Activated T-helper 2 cell treated with anti-CD3 and anti-CD28 coated beads, Interferon-gamma antibody, Interleukin-2, Interleukin-4, amounts not matched to agents 10 μg/mL and 5 μg/mL and 100 μg/mL, durations not matched to agents 14 hours and 24 hours and 36 hours (primary cell): Measurements from ENCODE around the gene HEYL. TPM values are rescaled to one million over a fixed set of nuclear protein-coding genes. Genes with fewer than 3 reads are reported as not detected.
A peak's percentile ranks its signal among the peaks of the same experiment; 100 is the strongest.
"Not testable (repeated sequence)": the region's sequence is repeated elsewhere in the genome, so short reads cannot be mapped to it uniquely, and the experiment has no call there.

Experiments
- DNase-seq: peaks from one replicate; pipeline ENCODE4 v3.0.0; 2021; ENCODE audit warnings: low spot score
- H3K27ac Mint-ChIP-seq: one replicate; pipeline ENCODE4 v1.8.0; 2021; ENCODE audit warnings: mixed read lengths
- H3K27me3 Mint-ChIP-seq: one replicate; pipeline ENCODE4 v1.8.0; 2021; ENCODE audit warnings: low read depth, mixed read lengths
- H3K36me3 Mint-ChIP-seq: one replicate; pipeline ENCODE4 v1.8.0; 2021; ENCODE audit warnings: low read depth, mixed read lengths
- H3K4me1 Mint-ChIP-seq: one replicate; pipeline ENCODE4 v1.8.0; 2021; ENCODE audit warnings: low read depth, mixed read lengths
- H3K4me3 Mint-ChIP-seq: one replicate; pipeline ENCODE4 v1.8.0; 2021; ENCODE audit warnings: low read depth, mild to moderate bottlenecking, moderate library complexity, mixed read lengths
- H3K9me3 Mint-ChIP-seq: one replicate; pipeline ENCODE4 v1.8.0; 2021; ENCODE audit warnings: mixed read lengths
- intact Hi-C: fragments of 100-400 bp; cut with micrococcal nuclease; formaldehyde crosslinking; loops from one replicate; pipeline ENCODE4 v1.15.1; 2023
- total RNA-seq: library from RNA; stranded (reverse); gene quantifications from 2 replicates; pipeline ENCODE4 v1.2.3, GENCODE V29; 2022

HEYL gene
- total RNA-seq, 1 donor from 2014 or later, result 0.73 TPM

- Mint-ChIP-seq H3K4me1 (peaks cover 7% of the 10 kb centered on the region), H3K27ac (no peak overlapping the region), H3K36me3 (no peaks in the 10 kb centered on the region), H3K27me3 (no peaks in the 10 kb centered on the region), H3K4me3 (no peak overlapping the region), H3K9me3 (no peaks in the 10 kb centered on the region)
- intact Hi-C loops, result loop anchor here (10.0 kb wide), 1 partner anchor 185 kb away; no protein-coding TSS in a partner anchor
- DNase-seq, result peak; percentile 75
These were observed 29.7 kb downstream of the HEYL start for GRCh38 chr1:39609618-39610331.

GRCh38 chr1:39608921-39609320 is 30.5 kb downstream of the HEYL start:
- intact Hi-C loops, result loop anchor here (10.0 kb wide), 1 partner anchor 186 kb away; no protein-coding TSS in a partner anchor
- Mint-ChIP-seq H3K36me3 (no peaks in the 10 kb centered on the region), H3K4me3 (no peak overlapping the region), H3K27ac (no peak overlapping the region), H3K27me3 (peaks cover 2% of the 10 kb centered on the region), H3K4me1 (peaks cover 7% of the 10 kb centered on the region), H3K9me3 (no peaks in the 10 kb centered on the region)
- no peak for DNase-seq

- H3K27ac Mint-ChIP-seq, H3K36me3 Mint-ChIP-seq, H3K4me1 Mint-ChIP-seq, H3K9me3 Mint-ChIP-seq, DNase-seq, H3K27me3 Mint-ChIP-seq, H3K4me3 Mint-ChIP-seq: not testable (repeated sequence)
- intact Hi-C loops, result loop anchor here (10.0 kb wide), 1 partner anchor 191 kb away; no protein-coding TSS in a partner anchor
These were observed 35.8 kb downstream of the HEYL start for GRCh38 chr1:39603677-39604076.

GRCh38 chr1:39601667-39602255 is 37.7 kb downstream of the HEYL start:
- not testable (repeated sequence) for H3K36me3 Mint-ChIP-seq, H3K4me1 Mint-ChIP-seq, H3K27ac Mint-ChIP-seq, H3K9me3 Mint-ChIP-seq, H3K4me3 Mint-ChIP-seq, H3K27me3 Mint-ChIP-seq, DNase-seq
- intact Hi-C loops, result loop anchor here (10.0 kb wide), 1 partner anchor 193 kb away; no protein-coding TSS in a partner anchor

GRCh38 chr1:39596163-39596562 is 43.3 kb downstream of the HEYL start:
- Mint-ChIP-seq H3K36me3 (no peaks in the 10 kb centered on the region), H3K9me3 (no peaks in the 10 kb centered on the region), H3K4me3 (no peak overlapping the region), H3K4me1 (peaks cover 6% of the 10 kb centered on the region), H3K27me3 (peaks cover 5% of the 10 kb centered on the region), H3K27ac (no peak overlapping the region)
- DNase-seq, result no peak
- intact Hi-C loops, result no loop called here

- peaks cover 5% of the 10 kb centered on the region for H3K27me3 Mint-ChIP-seq
- H3K27ac Mint-ChIP-seq, result no peak overlapping the region
- peaks cover 5% of the 10 kb centered on the region for H3K4me1 Mint-ChIP-seq
- no peaks in the 10 kb centered on the region for H3K9me3 Mint-ChIP-seq
- H3K4me3 Mint-ChIP-seq, result no peak overlapping the region
- no peak for DNase-seq
- intact Hi-C loops, result no loop called here
- no peaks in the 10 kb centered on the region for H3K36me3 Mint-ChIP-seq
These were observed 46.1 kb downstream of the HEYL start for GRCh38 chr1:39593386-39593785.

GRCh38 chr1:39592069-39592468 is 47.4 kb downstream of the HEYL start:
- intact Hi-C loops, result no loop called here
- Mint-ChIP-seq H3K27ac (no peak overlapping the region), H3K27me3 (peaks cover 5% of the 10 kb centered on the region), H3K36me3 (no peaks in the 10 kb centered on the region), H3K9me3 (no peaks in the 10 kb centered on the region), H3K4me3 (no peak overlapping the region), H3K4me1 (no peaks in the 10 kb centered on the region)
- DNase-seq, result no peak

GRCh38 chr1:39590546-39590945 is 48.9 kb downstream of the HEYL start:
- intact Hi-C loops, result no loop called here
- Mint-ChIP-seq H3K9me3 (no peaks in the 10 kb centered on the region), H3K4me3 (no peak overlapping the region), H3K27me3 (peaks cover 5% of the 10 kb centered on the region), H3K36me3 (no peaks in the 10 kb centered on the region), H3K27ac (no peak overlapping the region), H3K4me1 (no peaks in the 10 kb centered on the region)
- DNase-seq, result no peak

GRCh38 chr1:39585933-39586332 is 53.5 kb downstream of the HEYL start:
- Mint-ChIP-seq H3K27me3 (peaks cover 6% of the 10 kb centered on the region), H3K9me3 (no peaks in the 10 kb centered on the region), H3K4me1 (no peaks in the 10 kb centered on the region), H3K4me3 (no peak overlapping the region), H3K36me3 (no peaks in the 10 kb centered on the region), H3K27ac (no peak overlapping the region)
- intact Hi-C loops, result no loop called here
- DNase-seq, result no peak

- Mint-ChIP-seq H3K4me3 (peak overlapping the region; percentile 91), H3K27ac (peak overlapping the region; percentile 87), H3K36me3 (peaks cover 49% of the 10 kb centered on the region), H3K4me1 (peaks cover 35% of the 10 kb centered on the region), H3K27me3 (no peaks in the 10 kb centered on the region), H3K9me3 (no peaks in the 10 kb centered on the region)
- no peak for DNase-seq
- intact Hi-C loops, result loop anchor here (5.0 kb wide), 1 partner anchor 384 kb away; no protein-coding TSS in a partner anchor
These were observed 63.3 kb downstream of the HEYL start for GRCh38 chr1:39576016-39576657.

GRCh38 chr1:39575191-39576015 is 64.0 kb downstream of the HEYL start:
- intact Hi-C loops, result loop anchor here (2.0 to 5.0 kb wide), 2 partner anchors 77 to 383 kb away; no protein-coding TSS in a partner anchor
- Mint-ChIP-seq H3K27me3 (no peaks in the 10 kb centered on the region), H3K4me1 (peaks cover 39% of the 10 kb centered on the region), H3K4me3 (peak overlapping the region; percentile 91), H3K36me3 (peaks cover 56% of the 10 kb centered on the region), H3K27ac (peak overlapping the region; percentile 87), H3K9me3 (no peaks in the 10 kb centered on the region)
- DNase-seq, result peak; percentile 32

- peak overlapping the region; percentile 91 for H3K4me3 Mint-ChIP-seq
- no peak for DNase-seq
- peak overlapping the region; percentile 87 for H3K27ac Mint-ChIP-seq
- H3K9me3 Mint-ChIP-seq, result no peaks in the 10 kb centered on the region
- no peaks in the 10 kb centered on the region for H3K27me3 Mint-ChIP-seq
- H3K4me1 Mint-ChIP-seq, result peaks cover 39% of the 10 kb centered on the region
- intact Hi-C loops, result loop anchor here (2.0 to 5.0 kb wide), 2 partner anchors 78 to 382 kb away; no protein-coding TSS in a partner anchor
- H3K36me3 Mint-ChIP-seq, result peaks cover 63% of the 10 kb centered on the region
These were observed 64.8 kb downstream of the HEYL start for GRCh38 chr1:39574646-39575045.
